Stimulated activated CD8-positive, alpha-beta memory T cell treated with anti-CD3 and anti-CD28 coated beads, Interleukin-12 subunit alpha, Interleukin-12 subunit beta, amount 100 ng/mL, for 24 hours (primary cell): ENCODE measurements around the gene ISG20.
"Not testable (repeated sequence)": the region's sequence is repeated elsewhere in the genome, so short reads cannot be mapped to it uniquely, and the experiment has no call there.

Source experiments
- DNase-seq: peaks from one replicate; pipeline ENCODE4 v3.0.0-alpha.2; 2020; ENCODE audit errors: extremely low read depth

ISG20 gene

GRCh38 chr15:88618686-88619085 lies 20.1 kb upstream of the ISG20 start:
- no peak for DNase-seq

- no peak for DNase-seq
Observed at GRCh38 chr15:88619796-88620195, 19.0 kb upstream of the ISG20 start.

- peak; percentile 80 for DNase-seq
Observed at GRCh38 chr15:88620995-88621772, 17.6 kb upstream of the ISG20 start, which contains the start of gene AEN. Gene AEN (plus strand): TSS chr15:88621340. CDS start chr15:88626210, 4,870 bp downstream.

GRCh38 chr15:88621789-88622604 lies 16.8 kb upstream of the ISG20 start:
- no peak for DNase-seq

GRCh38 chr15:88622605-88622975 lies 16.2 kb upstream of the ISG20 start:
- DNase-seq: no peak

- DNase-seq: no peak
Observed at GRCh38 chr15:88623061-88623460, 15.8 kb upstream of the ISG20 start.

GRCh38 chr15:88623632-88624031 lies 15.2 kb upstream of the ISG20 start:
- DNase-seq: no peak

- DNase-seq: no peak
Observed at GRCh38 chr15:88624156-88624970, 14.5 kb upstream of the ISG20 start.

- DNase-seq: no peak
Observed at GRCh38 chr15:88624971-88625490, 13.8 kb upstream of the ISG20 start.

GRCh38 chr15:88625943-88626741 lies 12.7 kb upstream of the ISG20 start:
- no peak for DNase-seq

- DNase-seq: no peak
Observed at GRCh38 chr15:88627463-88627862, 11.4 kb upstream of the ISG20 start.

- no peak for DNase-seq
Observed at GRCh38 chr15:88628018-88628654, 10.7 kb upstream of the ISG20 start.

GRCh38 chr15:88629071-88629470 lies 9.7 kb upstream of the ISG20 start:
- DNase-seq: no peak

- DNase-seq: no peak
Observed at GRCh38 chr15:88630141-88630721, 8.6 kb upstream of the ISG20 start.

GRCh38 chr15:88630798-88631463 lies 7.9 kb upstream of the ISG20 start:
- DNase-seq: no peak

- DNase-seq: no peak
Observed at GRCh38 chr15:88631464-88632028, 7.3 kb upstream of the ISG20 start.

GRCh38 chr15:88632797-88633196 lies 6.0 kb upstream of the ISG20 start:
- not testable (repeated sequence) for DNase-seq

- no peak for DNase-seq
Observed at GRCh38 chr15:88634449-88634848, 4.4 kb upstream of the ISG20 start.

- DNase-seq: no peak
Observed at GRCh38 chr15:88635318-88635717, 3.5 kb upstream of the ISG20 start.
